ENCODE results near the gene IGF1.
"Not testable (repeated sequence)": the region's sequence is repeated elsewhere in the genome, so short reads cannot be mapped to it uniquely, and the experiment has no call there.

The IGF1 gene

GRCh38 chr12:102461501-102461900 lies 18.9 kb downstream of the IGF1 start:
- no peak for DNase-seq (ENCODE audit: low spot score)

- DNase-seq (ENCODE audit: low spot score), result no peak
Observed at GRCh38 chr12:102459314-102459713, 21.0 kb downstream of the IGF1 start.

GRCh38 chr12:102454808-102455760 lies 25.3 kb downstream of the IGF1 start:
- no peak for DNase-seq (ENCODE audit: low spot score)

DNA sequence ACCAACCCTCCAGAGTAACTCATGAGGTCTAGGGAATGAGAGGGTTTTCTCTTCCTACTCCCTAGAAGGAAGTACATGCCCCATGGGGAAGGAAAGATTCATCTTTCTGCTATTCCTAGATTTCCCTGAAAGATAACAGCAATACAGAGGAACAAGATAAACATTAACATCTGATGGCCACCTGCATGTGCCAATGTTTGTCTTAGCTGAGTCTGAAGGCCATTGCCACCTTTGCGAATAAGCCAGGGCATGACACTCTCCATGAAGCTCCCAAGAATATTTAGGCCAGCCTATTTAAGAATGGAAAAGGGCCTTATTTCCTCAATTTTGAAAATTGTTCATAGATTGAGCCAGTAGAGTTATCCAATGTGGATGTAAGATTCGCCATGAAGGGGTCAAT lies 26.0 kb downstream of the IGF1 start:
- DNase-seq (ENCODE audit: low spot score), result no peak

- no peak for DNase-seq (ENCODE audit: low spot score)
Observed at GRCh38 chr12:102452605-102453004, 27.8 kb downstream of the IGF1 start.

DNA sequence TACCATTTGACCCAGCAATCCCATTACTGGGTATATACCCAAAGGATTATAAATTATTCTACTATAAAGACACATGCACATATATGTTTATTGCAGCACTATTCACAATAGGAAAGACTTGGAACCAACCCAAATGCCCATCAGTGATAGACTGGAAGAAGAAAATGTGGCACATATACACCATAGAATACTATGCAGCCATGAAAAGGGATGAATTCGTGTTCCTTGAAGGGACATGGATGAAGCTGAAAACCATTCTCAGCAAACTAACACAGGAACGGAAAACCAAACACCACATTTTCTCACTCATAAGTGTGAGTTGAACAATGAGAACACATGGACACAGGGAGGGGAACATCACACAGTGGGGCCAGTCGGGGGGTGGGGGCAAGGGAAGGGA lies 31.3 kb downstream of the IGF1 start:
- DNase-seq (ENCODE audit: low spot score), result not testable (repeated sequence)

DNA sequence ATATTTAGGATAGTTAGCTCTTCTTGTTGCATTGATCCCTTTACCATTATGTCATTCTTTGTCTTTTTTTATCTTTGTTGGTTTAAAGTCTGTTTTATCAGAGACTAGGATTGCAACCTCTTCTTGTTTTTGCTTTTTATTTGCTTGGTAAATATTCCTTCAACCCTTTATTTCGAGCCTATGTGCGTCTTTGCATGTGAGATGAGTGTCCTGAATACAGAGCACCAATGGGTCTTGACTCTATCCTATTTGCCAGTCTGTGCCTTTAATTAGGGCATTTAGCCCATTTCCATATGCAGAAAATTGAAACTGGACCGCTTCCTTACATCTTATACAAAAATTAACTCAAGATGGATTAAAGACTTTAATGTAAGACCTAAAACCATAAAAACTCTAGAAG lies 32.9 kb downstream of the IGF1 start:
- DNase-seq (ENCODE audit: low spot score), result not testable (repeated sequence)

DNA sequence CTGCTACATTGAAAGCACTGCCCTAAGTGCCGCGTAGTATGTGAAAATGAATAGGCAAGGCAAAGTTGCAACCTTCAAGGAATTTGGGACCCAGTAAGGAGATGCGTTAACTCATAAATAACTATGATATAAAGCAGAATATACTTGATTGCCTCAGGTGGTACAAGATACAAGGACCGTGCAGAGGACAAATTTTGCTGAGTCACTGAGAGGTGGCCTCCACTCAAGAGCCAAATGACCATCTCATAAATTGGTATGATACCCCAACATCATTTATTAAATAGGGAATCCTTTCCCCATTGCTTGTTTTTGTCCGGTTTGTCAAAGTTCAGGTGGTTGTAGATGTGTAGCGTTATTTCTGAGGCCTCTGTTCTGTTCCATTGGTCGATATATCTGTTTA lies 35.7 kb downstream of the IGF1 start:
- DNase-seq (ENCODE audit: low spot score), result no peak

DNA sequence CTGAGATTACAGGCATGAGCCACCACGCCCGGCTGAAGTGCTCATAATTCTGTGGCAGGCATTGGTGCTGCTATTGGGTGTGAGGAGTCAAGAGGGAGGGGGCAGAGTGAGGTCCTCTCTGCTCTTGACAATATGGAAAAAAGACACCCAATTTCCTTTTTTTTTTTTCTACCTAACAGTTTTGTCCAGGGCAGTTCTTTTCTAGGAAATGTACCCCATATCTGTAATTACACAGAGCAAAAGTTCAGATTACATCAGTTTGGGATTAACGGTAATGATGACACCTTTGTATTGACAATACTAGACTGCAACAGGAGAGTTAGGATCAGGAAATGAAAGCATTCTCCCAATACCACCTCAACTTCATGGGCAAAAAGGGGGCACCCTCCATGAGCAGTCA lies 36.3 kb downstream of the IGF1 start:
- DNase-seq (ENCODE audit: low spot score), result no peak

- no peak for DNase-seq (ENCODE audit: low spot score)
Observed at GRCh38 chr12:102441077-102441596, 39.2 kb downstream of the IGF1 start.

- DNase-seq (ENCODE audit: low spot score), result no peak
Observed at GRCh38 chr12:102439426-102440405, 40.6 kb downstream of the IGF1 start.

- no peak for DNase-seq (ENCODE audit: low spot score)
Observed at GRCh38 chr12:102438827-102439210, 41.5 kb downstream of the IGF1 start.

DNA sequence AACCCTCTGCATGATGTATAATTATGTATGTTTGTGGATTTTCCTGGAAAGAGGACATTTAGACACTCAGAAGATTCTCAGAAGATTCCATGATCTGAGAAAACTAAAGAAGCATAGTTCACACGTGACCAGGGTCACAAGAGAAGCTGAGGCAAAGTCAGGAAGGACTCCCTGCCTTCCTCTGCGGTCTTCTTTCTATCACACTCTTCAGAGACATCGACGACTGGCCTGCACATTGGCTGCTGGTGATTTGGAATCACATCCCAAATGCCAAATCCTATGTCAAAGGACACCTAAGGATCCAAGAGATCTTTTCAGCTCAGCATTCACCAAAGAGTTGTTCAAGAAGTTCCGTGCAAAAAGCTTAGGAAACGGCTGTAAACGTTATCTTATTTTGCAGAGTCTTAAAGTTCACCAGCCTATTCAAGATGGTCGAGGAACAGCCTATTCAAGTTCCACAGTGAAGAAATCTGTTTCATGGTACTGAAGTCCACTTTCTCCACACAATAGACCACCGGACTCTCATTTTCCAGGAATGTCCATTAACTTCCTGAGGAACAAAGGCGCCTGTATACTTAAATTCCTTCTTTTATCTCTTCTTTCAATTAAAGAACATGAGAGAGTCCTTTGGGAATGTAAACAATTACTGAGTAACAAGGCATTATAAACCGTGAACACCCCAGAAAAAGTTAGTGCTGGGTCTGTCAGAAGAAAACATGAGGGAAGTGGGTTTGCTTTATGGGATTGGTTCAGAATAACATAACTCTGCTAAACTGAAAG lies 42.1 kb downstream of the IGF1 start:
- DNase-seq (ENCODE audit: low spot score), result no peak

- DNase-seq (ENCODE audit: low spot score), result no peak
Observed at GRCh38 chr12:102437511-102437910, 42.9 kb downstream of the IGF1 start.

- DNase-seq (ENCODE audit: low spot score), result no peak
Observed at GRCh38 chr12:102436867-102437266, 43.5 kb downstream of the IGF1 start.

DNA sequence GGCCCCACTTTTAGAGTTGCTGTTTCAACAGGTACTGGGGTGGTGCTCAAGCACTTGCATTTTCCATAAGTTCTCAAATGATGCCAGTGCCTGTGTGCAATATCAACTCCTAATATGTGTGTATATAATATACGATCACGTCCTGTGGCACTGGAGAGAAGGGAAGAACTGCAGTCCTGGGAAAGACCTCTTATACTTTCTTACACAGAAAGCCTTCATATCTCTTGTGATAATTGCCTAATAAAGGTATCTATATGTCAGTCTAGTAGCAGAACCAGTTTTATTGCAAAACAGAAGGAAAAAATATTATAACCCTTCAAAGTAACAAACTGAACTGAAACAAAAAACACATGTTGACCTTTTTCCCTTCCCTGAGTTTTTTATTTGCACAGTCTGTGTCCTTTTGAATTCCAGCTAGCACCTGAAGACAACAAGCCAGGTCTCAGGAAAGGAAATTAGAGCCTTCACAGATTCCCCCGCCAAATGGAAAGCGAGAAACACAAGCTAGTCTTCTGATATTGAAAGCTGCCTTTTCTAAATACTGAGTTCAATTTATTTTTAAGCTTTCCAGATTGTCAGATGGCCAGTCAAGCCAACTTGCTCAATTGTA lies 44.4 kb downstream of the IGF1 start:
- DNase-seq (ENCODE audit: low spot score), result no peak

- DNase-seq (ENCODE audit: low spot score), result no peak
Observed at GRCh38 chr12:102433304-102433703, 47.1 kb downstream of the IGF1 start.

GRCh38 chr12:102430661-102431060 lies 49.7 kb downstream of the IGF1 start:
- DNase-seq (ENCODE audit: low spot score), result no peak

GRCh38 chr12:102429211-102430154 lies 50.9 kb downstream of the IGF1 start:
- no peak for DNase-seq (ENCODE audit: low spot score)

GRCh38 chr12:102427543-102427941 lies 52.8 kb downstream of the IGF1 start:
- DNase-seq (ENCODE audit: low spot score), result no peak

All from ecto neural progenitor cell (in vitro differentiated cells).